Nephron progenitor cell (in vitro differentiated cells): ENCODE data around the gene HSD11B1.

Source experiments
- DNase-seq: peaks from one replicate; pipeline ENCODE4 v3.0.0; 2021
- H3K27ac Mint-ChIP-seq: 2 replicates; pipeline ENCODE4 v1.8.0; 2021; ENCODE audit warnings: mild to moderate bottlenecking, moderate library complexity, mixed read lengths
- H3K27me3 Mint-ChIP-seq: 2 replicates; pipeline ENCODE4 v1.8.0; 2021; ENCODE audit warnings: mild to moderate bottlenecking, low read depth, mixed read lengths; ENCODE audit not compliant: poor library complexity
- H3K36me3 Mint-ChIP-seq: 2 replicates; pipeline ENCODE4 v1.8.0; 2021; ENCODE audit warnings: low read depth, mixed read lengths
- H3K4me1 Mint-ChIP-seq: 2 replicates; pipeline ENCODE4 v1.8.0; 2021; ENCODE audit warnings: mixed read lengths
- H3K4me3 Mint-ChIP-seq: 2 replicates; pipeline ENCODE4 v1.8.0; 2021; ENCODE audit warnings: mild to moderate bottlenecking, moderate library complexity, mixed read lengths
- H3K9me3 Mint-ChIP-seq: 2 replicates; pipeline ENCODE4 v1.8.0; 2021; ENCODE audit warnings: mild to moderate bottlenecking, moderate library complexity, mixed read lengths
- TF ChIP-seq, protein P1 (sequence below): fragments of 200-600 bp; sonication (generic); IDR thresholded peaks from 2 replicates; pipeline ENCODE4 v1.5.0; 2021; ENCODE audit warnings: antibody characterized with exemption

HSD11B1 gene

GRCh38 chr1:209747580-209748262, 43.1 kb downstream of the HSD11B1 start:
- Mint-ChIP-seq H3K27ac (no peak overlapping the region), H3K36me3 (no peaks in the 10 kb centered on the region), H3K4me3 (peak overlapping the region; percentile 76)

GRCh38 chr1:209748620-209749019, 44.0 kb downstream of the HSD11B1 start:
- DNase-seq: no peak
- TF ChIP-seq, protein P1, sequence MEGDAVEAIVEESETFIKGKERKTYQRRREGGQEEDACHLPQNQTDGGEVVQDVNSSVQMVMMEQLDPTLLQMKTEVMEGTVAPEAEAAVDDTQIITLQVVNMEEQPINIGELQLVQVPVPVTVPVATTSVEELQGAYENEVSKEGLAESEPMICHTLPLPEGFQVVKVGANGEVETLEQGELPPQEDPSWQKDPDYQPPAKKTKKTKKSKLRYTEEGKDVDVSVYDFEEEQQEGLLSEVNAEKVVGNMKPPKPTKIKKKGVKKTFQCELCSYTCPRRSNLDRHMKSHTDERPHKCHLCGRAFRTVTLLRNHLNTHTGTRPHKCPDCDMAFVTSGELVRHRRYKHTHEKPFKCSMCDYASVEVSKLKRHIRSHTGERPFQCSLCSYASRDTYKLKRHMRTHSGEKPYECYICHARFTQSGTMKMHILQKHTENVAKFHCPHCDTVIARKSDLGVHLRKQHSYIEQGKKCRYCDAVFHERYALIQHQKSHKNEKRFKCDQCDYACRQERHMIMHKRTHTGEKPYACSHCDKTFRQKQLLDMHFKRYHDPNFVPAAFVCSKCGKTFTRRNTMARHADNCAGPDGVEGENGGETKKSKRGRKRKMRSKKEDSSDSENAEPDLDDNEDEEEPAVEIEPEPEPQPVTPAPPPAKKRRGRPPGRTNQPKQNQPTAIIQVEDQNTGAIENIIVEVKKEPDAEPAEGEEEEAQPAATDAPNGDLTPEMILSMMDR: no peak
- H3K4me1 Mint-ChIP-seq: peaks cover 6% of the 10 kb centered on the region
- no peaks in the 10 kb centered on the region for H3K36me3 Mint-ChIP-seq
- peaks cover 27% of the 10 kb centered on the region for H3K27me3 Mint-ChIP-seq
- no peak overlapping the region for H3K4me3 Mint-ChIP-seq
- no peak overlapping the region for H3K27ac Mint-ChIP-seq
- no peaks in the 10 kb centered on the region for H3K9me3 Mint-ChIP-seq

More at GRCh38 chr1:209747580-209748262, 43.1 kb downstream of the HSD11B1 start:
- no peaks in the 10 kb centered on the region for H3K9me3 Mint-ChIP-seq
- TF ChIP-seq, protein P1: peak; percentile 89
- H3K27me3 Mint-ChIP-seq: peaks cover 27% of the 10 kb centered on the region
- H3K4me1 Mint-ChIP-seq: peaks cover 6% of the 10 kb centered on the region
- peak; percentile 87 for DNase-seq

GRCh38 chr1:209749205-209749604, 44.6 kb downstream of the HSD11B1 start:
- peaks cover 27% of the 10 kb centered on the region for H3K27me3 Mint-ChIP-seq
- no peak overlapping the region for H3K4me3 Mint-ChIP-seq
- no peak overlapping the region for H3K27ac Mint-ChIP-seq
- peaks cover 6% of the 10 kb centered on the region for H3K4me1 Mint-ChIP-seq
- no peaks in the 10 kb centered on the region for H3K36me3 Mint-ChIP-seq
- TF ChIP-seq, protein P1: no peak
- no peaks in the 10 kb centered on the region for H3K9me3 Mint-ChIP-seq
- no peak for DNase-seq

- Mint-ChIP-seq H3K9me3 (no peaks in the 10 kb centered on the region), H3K4me3 (no peak overlapping the region), H3K4me1 (peaks cover 6% of the 10 kb centered on the region), H3K27ac (no peak overlapping the region), H3K36me3 (no peaks in the 10 kb centered on the region), H3K27me3 (peaks cover 24% of the 10 kb centered on the region)
- no peak for DNase-seq
- TF ChIP-seq, protein P1: no peak
These were observed 45.2 kb downstream of the HSD11B1 start for GRCh38 chr1:209749670-209750323.

DNA sequence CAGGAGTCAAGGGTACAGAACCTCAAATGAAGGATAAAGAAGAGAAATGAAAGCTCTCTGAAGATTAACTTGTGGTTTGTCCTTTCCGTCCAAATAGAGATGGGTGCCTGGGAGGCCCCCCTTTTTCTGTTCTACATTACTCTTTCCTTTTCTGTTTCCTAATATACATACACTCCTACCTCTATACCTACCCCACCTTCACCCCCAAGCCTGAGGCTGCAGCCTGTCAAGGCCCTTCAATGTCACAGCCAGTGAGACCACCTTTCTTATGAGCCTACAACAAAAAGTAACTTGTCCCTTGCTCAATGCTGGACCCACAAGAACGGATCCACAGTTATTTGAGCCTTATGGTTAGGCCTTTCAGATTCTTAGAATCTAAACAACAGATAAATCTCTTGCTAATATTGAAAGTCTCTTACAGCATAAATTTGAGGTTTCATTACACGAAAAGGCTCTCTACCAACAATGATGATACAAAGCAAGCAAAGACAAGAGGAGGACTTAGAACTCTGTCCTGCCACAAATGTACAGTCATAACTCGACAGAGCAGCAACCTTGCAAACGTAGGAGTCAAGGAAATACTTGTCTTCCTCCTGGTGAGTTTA, 47.1 kb downstream of the HSD11B1 start:
- no peak overlapping the region for H3K4me3 Mint-ChIP-seq
- peaks cover 6% of the 10 kb centered on the region for H3K4me1 Mint-ChIP-seq
- peaks cover 35% of the 10 kb centered on the region for H3K27me3 Mint-ChIP-seq
- TF ChIP-seq, protein P1: no peak
- DNase-seq: no peak
- no peaks in the 10 kb centered on the region for H3K36me3 Mint-ChIP-seq
- no peaks in the 10 kb centered on the region for H3K9me3 Mint-ChIP-seq
- no peak overlapping the region for H3K27ac Mint-ChIP-seq
